ENCODE results near the gene MLF2. TPM values are rescaled to one million over a fixed set of nuclear protein-coding genes. Genes with fewer than 3 reads are reported as not detected.

The MLF2 gene
- total RNA-seq, 1 donor from 2014 or later, result 102 TPM

DNA sequence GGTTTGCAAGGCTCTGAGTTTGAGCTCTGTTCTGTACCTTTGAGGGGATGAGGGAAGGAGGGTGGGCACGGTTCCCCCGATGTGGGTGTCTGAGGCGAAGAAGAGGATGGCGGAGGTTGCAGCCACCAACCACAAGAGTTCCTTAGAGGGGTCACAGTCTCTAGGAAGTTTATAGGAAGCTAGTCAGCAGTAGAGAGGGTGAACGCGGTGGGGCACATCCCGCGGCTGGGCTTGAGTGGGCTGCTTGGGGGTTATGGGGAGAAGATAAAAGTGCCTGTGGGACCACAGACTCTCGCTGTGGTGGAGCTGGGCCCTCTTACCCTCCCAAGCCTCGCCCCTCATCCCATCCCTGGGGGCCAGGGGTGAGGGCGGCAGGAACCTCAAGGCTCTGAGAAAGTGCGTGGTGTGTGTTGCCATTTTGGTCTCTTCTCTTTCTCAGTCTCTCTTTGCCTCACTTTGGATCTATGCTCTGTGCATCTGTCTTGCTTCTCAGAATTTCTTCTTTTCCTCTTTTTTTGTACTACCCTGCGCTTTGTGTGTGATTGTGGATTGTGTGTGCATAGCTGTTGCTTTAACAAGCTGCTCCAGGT is 39.1 kb upstream of the MLF2 start:
- Mint-ChIP-seq H3K36me3 (ENCODE audit: low read depth) (no peaks in the 10 kb centered on the region), H3K4me3 (no peak overlapping the region), H3K4me1 (peaks cover 19% of the 10 kb centered on the region), H3K9me3 (no peaks in the 10 kb centered on the region), H3K27me3 (peaks cover 23% of the 10 kb centered on the region), H3K27ac (no peak overlapping the region)
- no peak for ATAC-seq (ENCODE audit: low read depth)
- ChIA-PET POLR2A (no interaction called here), CTCF (interaction anchor here (1.1 to 1.7 kb wide), 3 partner anchors 10 to 39 kb away, joined by 4 to 5 read pairs (median 4); partner anchors contain the start of gene MLF2)
- intact Hi-C loops (cut with micrococcal nuclease), result no loop called here
- TF ChIP-seq CTCF (IDR thresholded peaks at IDR 0.05), result no peak
- no peak for DNase-seq

DNA sequence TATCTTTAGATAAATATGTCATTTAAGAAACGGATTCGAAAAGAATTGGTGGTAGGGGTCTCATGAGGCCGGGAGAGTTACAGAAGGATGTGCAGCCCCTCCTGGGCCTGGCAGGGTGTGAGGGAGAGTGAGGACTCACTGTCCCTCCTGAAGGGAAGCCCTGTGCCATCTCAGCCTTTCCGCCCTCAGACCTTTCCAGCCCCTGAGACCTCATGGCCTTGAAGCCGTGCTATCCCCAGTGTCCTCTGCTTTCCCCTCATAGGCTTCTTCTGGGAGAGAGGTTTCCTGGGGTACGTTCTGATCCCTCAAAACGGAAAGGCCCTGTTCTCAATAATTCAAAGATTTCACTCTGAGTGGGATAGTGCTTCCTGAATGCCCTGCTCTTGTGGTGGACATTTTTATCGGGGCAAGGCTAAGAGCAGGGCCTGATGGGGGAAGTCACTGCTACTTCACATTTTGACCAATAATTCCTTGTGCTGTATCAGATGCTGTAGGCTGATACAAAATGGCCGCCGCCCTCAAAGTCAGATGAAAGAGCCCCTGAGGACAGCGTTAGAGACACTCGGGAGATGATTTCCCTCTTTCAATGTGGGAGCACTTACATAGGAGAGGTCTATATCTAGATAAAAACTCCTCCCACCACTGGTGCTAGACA is 37.7 kb upstream of the MLF2 start:
- CTCF ChIA-PET, result no interaction called here
- no peak for DNase-seq
- Mint-ChIP-seq H3K27ac (no peak overlapping the region), H3K4me3 (no peak overlapping the region), H3K36me3 (ENCODE audit: low read depth) (no peaks in the 10 kb centered on the region), H3K9me3 (no peaks in the 10 kb centered on the region), H3K27me3 (peaks cover 11% of the 10 kb centered on the region), H3K4me1 (peaks cover 19% of the 10 kb centered on the region)
- ATAC-seq (ENCODE audit: low read depth), result no peak
- intact Hi-C loops (cut with micrococcal nuclease), result no loop called here
- POLR2A ChIA-PET, result no interaction called here
- no peak for TF ChIP-seq CTCF (IDR thresholded peaks at IDR 0.05)

DNA sequence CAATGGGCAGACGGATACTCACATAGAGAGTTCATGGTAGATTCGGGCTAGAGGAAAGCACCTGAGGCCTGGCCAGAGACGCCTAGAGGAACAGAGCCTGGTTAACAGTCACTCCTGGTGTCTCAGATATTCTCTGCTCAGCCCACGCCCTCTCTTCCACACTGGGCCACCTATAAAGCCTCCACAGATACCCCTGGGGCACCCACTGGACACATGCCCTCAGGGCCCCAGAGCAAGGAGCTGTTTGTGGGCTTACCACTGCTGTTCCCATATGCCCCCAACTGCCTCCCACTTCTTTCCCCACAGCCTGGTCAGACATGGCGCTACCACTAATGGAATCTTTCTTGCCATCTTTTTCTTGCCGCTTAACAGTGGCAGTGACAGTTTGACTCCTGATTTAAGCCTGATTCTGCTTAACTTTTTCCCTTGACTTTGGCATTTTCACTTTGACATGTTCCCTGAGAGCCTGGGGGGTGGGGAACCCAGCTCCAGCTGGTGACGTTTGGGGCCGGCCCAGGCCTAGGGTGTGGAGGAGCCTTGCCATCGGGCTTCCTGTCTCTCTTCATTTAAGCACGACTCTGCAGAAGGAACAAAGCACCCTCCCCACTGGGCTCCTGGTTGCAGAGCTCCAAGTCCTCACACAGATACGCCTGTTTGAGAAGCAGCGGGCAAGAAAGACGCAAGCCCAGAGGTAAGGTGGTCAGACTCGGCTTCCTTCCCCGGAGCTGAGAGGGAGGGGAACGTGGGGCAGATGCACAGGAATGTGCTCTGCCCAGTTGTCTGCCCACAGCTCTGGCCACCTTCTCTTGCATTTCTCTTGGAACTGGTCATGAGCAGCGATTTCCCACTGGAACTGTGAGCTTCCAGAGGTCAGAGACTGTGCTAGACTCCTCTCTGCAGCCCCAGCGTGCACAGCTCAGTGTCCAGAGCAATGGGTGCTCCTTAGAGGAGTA is 36.3 kb upstream of the MLF2 start, which contains the start of gene CD4:
CD4 (plus strand) TSS at position 557 of the 953 bp plus-strand sequence. CDS start 10,611 bp downstream, outside the sequence.
- H3K27ac Mint-ChIP-seq, result no peak within 1 kb of the TSS
- peaks cover 19% of the 10 kb centered on the region for H3K4me1 Mint-ChIP-seq
- peaks cover 5% of the 10 kb centered on the region for H3K27me3 Mint-ChIP-seq
- ChIA-PET CTCF (interaction anchor here (1.2 kb wide), 1 partner anchor 45 kb away, joined by 3 read pairs; no protein-coding TSS in a partner anchor), POLR2A (interaction anchor here (0.8 kb wide), 1 partner anchor 255 kb away, joined by 3 read pairs; no protein-coding TSS in a partner anchor)
- intact Hi-C loops (cut with micrococcal nuclease), result no loop called here
- no peaks in the 10 kb centered on the region for H3K9me3 Mint-ChIP-seq
- TF ChIP-seq CTCF (IDR thresholded peaks at IDR 0.05), result no peak
- H3K4me3 Mint-ChIP-seq, result no peak within 1 kb of the TSS
- no peak for ATAC-seq (ENCODE audit: low read depth)
- no peaks in the 10 kb centered on the region for H3K36me3 Mint-ChIP-seq (ENCODE audit: low read depth)
- DNase-seq, result no peak

- DNase-seq (no peak), ATAC-seq (ENCODE audit: low read depth) (no peak)
- ChIA-PET CTCF (no interaction called here), POLR2A (interaction anchor here (1.1 kb wide), 1 partner anchor 34 kb away, joined by 3 read pairs; the partner anchor contains the start of gene MLF2)
- intact Hi-C loops (cut with micrococcal nuclease), result no loop called here
- no peak overlapping the region for H3K27ac Mint-ChIP-seq
- no peak for TF ChIP-seq CTCF (IDR thresholded peaks at IDR 0.05)
- H3K9me3 Mint-ChIP-seq, result no peaks in the 10 kb centered on the region
- no peaks in the 10 kb centered on the region for H3K36me3 Mint-ChIP-seq (ENCODE audit: low read depth)
- peaks cover 4% of the 10 kb centered on the region for H3K27me3 Mint-ChIP-seq
- no peak overlapping the region for H3K4me3 Mint-ChIP-seq
- peaks cover 7% of the 10 kb centered on the region for H3K4me1 Mint-ChIP-seq
Measured at GRCh38 chr12:6787309-6787708, 34.4 kb upstream of the MLF2 start.
